Activated CD4-positive, alpha-beta T cell treated with anti-CD3 and anti-CD28 coated beads, Interleukin-2, amount 50 U/mL, for 4 hours (primary cell): ENCODE measurements around the gene DMXL1.
A peak's percentile ranks its signal among the peaks of the same experiment; 100 is the strongest.
"Not testable (repeated sequence)": the region's sequence is repeated elsewhere in the genome, so short reads cannot be mapped to it uniquely, and the experiment has no call there.

ENCODE experiments used
- DNase-seq, 2 experiments: peaks; one replicate each; pipeline ENCODE4 v3.0.0-alpha.2; 2020

Gene DMXL1

DNA sequence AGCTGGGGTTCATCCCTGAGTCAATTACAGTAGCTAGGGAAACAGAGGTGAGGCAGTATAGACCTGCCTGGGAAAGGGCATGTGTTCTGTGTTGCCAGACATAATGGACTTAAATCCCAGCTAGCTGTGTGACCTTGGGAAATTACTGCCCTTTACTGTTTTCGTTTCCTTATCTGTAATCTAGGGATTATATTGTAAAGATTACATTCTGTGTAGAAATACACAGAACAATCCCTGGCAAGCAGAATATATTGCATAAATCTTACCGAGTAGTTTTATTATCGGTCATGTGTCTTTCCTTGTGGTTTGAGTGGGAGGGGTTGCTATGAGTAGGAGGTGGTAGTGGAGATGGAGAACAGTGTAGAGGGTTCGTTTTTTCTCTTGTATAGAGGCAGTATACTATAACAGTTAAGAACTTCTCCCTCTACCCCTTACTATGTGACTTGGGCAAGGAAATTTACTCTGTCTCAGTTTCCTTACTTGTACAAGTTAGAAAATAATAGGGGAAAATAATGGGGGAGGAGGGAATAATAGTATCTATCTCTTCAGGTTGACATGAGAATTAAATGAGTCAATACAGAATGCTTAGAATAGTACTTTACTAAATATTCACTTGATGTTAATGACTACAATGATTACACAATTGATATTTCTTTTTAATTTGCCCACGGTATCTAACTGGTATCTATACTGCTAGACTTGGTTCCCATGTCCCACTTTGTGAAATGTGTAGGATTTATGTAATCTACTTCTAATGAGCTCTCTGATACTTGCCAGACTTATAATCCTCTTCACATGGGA, 7.1 kb upstream of the DMXL1 start:
- DNase-seq: no peak

DNA sequence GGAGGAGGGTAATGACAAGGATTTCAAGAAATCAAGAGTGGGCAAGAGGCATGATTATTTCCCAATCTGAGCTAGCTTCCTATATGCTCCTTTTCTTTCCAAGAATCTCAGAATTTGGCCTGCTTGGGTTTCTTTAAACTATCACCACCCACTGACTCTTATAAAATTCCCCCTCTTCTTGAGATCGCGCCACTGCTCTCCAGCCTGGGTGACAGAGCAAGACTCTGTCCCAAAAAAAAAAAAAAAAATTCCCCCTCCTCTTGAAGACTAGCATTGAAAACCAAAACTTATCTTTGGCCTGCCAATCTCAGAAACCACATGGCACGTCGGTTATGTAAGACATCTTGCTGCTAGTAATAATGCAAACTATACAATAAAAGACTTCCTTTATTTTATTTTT, 3.4 kb upstream of the DMXL1 start:
- DNase-seq: no peak

GRCh38 chr5:119070578-119070827, 384 bp upstream of the DMXL1 start:
- DNase-seq: no peak

GRCh38 chr5:119071561-119071995, 691 bp downstream of the DMXL1 start:
- DNase-seq: no peak

GRCh38 chr5:119072496-119072895, 1.6 kb downstream of the DMXL1 start:
- DNase-seq: no peak

DNA sequence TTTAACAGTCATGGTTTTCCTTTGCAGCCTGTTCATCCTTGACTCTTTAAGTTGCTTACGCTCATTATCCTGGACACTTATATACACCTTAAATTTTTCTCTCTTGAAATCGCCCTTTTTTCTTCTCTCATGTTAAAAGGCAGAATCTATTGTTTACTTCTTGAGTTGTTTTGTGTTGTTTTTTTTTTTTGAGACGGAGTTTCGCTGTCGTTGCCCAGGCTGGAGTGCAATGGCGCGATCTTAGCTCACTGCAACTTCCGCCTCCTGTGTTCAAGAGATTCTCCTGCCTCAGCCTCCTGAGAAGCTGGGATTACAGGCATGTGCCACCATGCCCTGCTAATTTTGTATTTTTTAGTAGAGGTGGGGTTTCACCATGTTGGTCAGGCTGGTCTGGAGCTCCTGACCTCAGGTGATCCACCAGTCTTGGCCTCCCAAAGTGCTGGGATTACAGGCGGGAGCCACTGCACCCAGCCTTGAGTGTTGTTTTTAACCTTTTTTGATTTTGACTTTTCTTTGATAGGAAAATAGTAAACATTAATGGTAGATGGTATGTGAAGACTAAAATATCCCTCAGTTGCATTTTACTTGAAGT, 3.0 kb downstream of the DMXL1 start:
- DNase-seq: not testable (repeated sequence)

DNA sequence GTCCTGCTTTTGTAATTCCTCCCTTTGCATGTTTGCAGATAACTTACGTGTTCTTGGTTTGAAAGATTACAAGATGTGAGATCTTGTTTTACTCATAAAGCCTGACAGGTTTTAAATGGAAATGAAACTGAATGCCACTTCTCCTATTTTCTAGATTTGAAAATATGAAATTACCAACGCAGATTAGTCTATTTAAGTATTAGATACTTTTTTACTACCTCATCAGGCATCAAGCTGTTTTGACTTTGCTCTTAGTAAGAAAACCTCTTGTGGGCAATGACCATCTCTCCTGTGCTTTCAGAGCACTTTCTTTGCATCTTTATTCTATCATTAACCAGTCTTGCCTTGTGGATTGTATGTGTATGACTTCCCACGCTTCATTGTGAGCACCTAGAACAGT, 3.5 kb downstream of the DMXL1 start:
- no peak for DNase-seq

- not testable (repeated sequence) for DNase-seq
Measured at GRCh38 chr5:119075269-119075668, 4.4 kb downstream of the DMXL1 start.

GRCh38 chr5:119076080-119076479, 5.2 kb downstream of the DMXL1 start:
- DNase-seq: no peak

DNA sequence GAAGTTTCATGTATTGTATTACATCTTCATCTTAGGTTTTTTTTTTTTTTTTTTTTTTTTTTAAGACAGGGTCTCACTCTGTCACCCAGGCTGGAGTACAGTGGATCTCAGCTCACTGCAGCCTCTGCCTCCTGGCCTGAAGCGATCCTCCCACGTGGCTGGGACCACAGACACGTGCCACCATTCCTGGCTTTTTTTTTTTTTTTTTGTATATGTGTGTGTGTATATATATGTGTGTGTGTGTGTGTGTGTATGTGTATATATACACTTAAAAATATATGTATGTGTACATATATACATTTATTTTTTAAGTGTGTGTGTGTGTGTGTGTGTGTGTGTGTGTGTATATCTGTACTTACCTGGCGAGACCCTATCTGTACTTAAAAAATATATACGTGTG, 6.6 kb downstream of the DMXL1 start:
- DNase-seq: no peak

GRCh38 chr5:119078071-119078846, 7.4 kb downstream of the DMXL1 start:
- no peak for DNase-seq

GRCh38 chr5:119078861-119079260, 8.0 kb downstream of the DMXL1 start:
- no peak for DNase-seq

DNA sequence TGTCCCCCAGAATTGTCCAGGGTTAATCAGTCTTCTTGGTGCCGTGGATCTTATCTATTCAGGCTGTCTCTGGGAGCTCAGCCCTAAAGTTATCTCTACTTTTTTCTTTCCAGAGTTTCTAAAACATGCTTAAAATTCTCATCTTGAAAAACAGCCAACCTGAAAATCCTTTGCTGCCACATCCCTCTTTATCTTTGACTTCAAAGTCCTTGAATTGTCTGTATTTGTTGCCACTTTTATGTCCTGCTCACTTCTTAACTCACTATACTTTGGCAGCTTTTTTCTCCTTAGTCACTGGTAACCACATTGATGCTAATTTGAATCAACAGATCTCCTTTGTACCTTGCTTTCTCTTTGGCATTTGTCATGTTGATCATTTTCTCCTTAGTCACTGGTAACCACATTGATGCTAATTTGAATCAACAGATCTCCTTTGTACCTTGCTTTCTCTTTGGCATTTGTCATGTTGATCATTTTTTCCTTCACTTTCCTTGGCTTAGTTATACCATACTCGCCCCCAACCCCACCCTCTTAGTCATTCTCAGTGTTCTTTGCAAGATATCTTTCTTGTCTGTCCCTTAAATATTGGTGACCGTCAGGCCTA, 8.5 kb downstream of the DMXL1 start:
- peak; percentile 11 to 36 for DNase-seq

DNA sequence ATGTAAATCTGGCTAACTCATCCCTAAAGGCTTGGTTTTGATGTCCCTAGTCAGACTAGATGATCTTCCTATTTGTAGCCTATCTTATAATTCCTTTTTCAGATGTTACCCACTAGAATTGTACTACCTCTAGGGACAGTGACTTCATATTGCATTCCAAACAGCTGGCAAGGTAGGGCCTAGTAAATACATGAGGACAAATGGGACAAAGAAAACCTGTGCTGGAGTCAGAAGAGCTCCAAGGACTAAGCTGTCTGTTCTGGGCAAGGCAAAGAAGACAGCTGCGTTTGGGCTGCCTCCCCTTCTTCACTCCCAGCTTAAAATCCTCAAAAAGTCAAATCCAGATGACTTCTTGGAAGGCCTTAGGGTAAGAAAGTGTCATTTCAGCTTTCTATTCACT, 10.0 kb downstream of the DMXL1 start:
- DNase-seq: no peak

- DNase-seq: no peak
Measured at GRCh38 chr5:119082691-119083090, 11.8 kb downstream of the DMXL1 start.

- no peak for DNase-seq
Measured at GRCh38 chr5:119083679-119084078, 12.8 kb downstream of the DMXL1 start.

DNA sequence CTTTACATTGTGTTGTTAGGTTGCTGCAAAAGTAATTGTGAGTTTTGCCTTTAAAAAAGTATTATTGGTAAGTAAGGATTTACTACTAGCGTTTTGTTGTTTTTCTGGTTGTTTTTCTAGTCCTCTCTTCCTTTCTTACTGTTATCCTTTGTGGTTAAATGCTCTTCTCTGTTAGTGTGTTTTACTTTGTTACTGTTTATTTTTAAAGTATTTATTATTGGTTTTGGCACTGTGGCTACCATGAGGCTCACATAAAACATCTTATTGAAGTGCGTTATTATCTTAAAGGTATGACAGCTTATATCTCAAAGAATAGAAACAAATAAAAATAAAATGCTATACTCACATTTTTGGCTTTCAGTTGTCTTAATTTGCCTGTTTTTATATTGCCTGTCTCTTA, 17.6 kb downstream of the DMXL1 start:
- no peak for DNase-seq

- DNase-seq: no peak
Measured at GRCh38 chr5:119095611-119096010, 24.7 kb downstream of the DMXL1 start.

DNA sequence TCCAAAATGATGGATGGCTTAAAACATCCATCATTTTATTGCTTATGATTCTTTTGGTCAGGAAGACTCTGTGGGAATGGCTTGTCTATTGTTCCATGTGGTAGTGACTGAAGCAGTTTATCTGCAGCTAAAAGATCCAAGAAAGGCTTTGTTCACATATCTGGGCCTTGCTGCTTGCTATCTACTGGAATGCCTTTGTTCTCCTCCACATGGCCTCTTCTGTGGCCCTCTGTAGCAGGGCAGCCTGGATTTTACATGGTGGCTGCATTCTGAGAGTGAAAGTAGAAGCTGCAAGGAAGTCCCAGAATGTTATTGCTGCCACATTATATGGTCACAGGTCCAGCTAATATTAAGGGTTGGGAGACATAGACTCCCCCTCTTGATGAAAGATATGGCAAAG, 35.1 kb downstream of the DMXL1 start:
- DNase-seq: no peak

GRCh38 chr5:119112151-119112550, 41.3 kb downstream of the DMXL1 start:
- no peak for DNase-seq

DNA sequence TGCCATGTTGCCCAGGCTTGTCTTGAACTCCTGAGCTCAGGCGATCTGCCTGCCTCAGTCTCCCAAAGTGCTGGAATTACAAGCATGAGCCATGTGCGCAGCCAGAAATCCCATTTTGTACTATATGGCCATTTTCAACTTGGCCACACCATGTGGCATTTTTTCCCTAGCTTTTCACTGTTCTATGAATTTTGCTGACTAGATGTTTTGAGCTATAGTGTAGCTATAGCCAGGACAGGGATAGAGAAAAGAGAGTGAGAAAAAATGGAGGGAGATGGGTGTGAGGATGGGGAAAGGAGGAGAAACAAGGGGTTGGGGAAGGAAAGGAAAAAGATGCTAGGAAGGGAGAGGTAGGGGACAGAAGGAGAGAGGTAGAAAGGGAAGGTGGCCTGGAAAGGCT, 46.4 kb downstream of the DMXL1 start:
- DNase-seq: no peak

DNA sequence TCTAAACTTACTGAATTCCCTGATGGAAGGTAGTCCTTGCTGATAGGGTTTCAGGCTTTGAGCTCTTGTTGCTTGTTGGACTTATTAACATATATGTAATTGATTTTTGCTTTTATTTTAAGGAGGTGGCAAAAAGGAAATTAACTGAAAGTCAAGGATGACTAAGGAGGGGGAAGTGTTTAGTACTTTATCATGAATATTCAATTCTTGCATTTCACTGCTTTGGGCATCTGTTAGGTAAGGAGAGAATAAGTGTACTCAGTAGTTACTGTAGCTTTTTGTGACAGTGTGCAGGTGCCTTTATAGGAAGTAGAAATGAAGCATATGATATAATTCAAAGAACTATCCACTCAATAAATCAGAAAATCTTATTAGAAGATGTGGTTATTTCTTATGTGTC, 47.1 kb downstream of the DMXL1 start:
- DNase-seq: no peak

DNA sequence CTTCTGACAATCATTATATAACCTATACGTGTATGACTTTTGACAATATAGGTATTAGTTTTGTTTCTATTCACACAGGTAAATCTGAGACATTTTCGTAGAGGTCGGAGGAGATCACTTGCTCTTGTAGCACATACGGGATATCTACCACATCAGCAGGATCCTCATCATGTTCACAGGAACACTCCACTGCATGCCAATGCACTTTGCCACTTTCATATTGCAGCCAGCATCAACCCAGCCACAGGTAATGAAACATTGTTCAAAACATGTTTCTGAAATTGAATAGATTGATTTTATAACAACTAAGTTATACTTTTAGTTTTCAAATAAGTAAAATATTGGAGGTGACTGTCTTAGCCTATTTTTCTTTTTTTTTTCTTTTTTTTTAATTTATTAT, 50.0 kb downstream of the DMXL1 start:
- no peak for DNase-seq

GRCh38 chr5:119122474-119122873, 51.6 kb downstream of the DMXL1 start:
- DNase-seq: not testable (repeated sequence)
